ENCODE measurements around the gene DNLZ.

- TF ChIP-seq USF2 (IDR thresholded peaks at IDR 0.05; ENCODE audit: low read depth, low read length) = no peak
- TF ChIP-seq CHD1 (IDR thresholded peaks at IDR 0.05; ENCODE audit: low read depth, low read length) = no peak
- no peak for TF ChIP-seq CTCF (conservative IDR thresholded peaks at IDR 0.05; ENCODE audit: low read depth, low read length)
Observed at GRCh38 chr9:136375096-136375495, 11.6 kb upstream of the DNLZ start.
